HG03460 (cell line): Measurements from ENCODE around the gene RAB27A.
"Not testable (repeated sequence)": the region's sequence is repeated elsewhere in the genome, so short reads cannot be mapped to it uniquely, and the experiment has no call there.

Experiments used
- ATAC-seq: cut with Tn5 transposase; IDR thresholded peaks from one replicate; pipeline ENCODE4 v1.9.1; 2021; ENCODE audit not compliant: unreplicated experiment

The RAB27A gene

DNA sequence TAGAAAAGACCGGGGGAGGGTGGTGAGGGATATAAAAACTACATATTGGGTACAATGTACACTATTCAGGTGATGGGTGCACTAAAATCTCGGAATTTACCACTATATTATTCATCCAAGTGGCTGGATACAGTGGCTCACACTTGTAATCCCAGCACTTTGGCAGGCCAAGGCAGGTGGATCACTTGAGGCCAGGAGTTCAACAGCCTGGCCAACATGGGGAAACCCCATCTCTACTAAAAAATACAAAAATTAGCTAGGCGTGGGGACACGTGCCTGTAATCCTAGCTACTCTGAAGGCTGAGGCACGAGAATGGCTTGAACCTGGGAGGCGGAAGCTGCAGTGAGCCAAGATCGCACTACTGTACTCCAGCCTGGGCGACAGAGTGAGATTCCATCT, 37.4 kb downstream of the RAB27A start:
- ATAC-seq = not testable (repeated sequence)

DNA sequence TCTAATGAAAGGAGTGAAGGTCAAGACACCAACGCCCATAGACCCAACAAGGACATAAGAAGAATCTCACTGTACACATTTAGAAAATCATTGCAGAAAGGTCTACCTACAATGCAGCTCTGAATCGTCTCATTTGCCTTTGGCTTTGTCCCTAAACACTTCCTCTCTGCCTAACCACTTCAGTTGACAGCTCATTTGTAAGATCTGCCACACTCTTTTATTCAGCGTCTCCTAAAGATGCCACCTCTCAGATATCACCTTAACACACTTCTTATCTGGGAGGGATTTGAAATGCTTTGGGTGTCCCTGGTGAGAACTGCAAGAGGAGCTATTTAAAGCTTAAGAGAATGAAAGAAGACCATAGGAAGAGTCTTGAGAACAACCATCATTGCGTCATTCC, 38.7 kb downstream of the RAB27A start:
- ATAC-seq = no peak

DNA sequence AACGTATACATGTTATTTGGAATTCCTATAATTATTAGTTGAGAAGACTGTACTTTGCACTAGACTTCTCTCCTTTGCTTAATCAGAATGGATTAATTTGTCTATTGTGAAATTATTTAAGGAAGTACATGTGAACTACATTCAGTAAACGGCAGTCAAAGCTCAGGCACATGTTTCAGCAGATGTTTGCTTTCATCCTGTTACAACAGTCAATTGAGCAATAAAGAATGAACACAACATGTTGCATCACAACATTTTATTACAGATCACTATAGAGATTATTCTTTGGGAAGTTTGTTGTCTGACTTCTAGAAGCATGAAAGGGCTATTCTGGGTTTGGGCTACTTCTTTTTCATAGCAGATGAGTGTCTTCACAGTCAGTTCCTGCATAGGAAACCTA, 39.2 kb downstream of the RAB27A start:
- no peak for ATAC-seq

DNA sequence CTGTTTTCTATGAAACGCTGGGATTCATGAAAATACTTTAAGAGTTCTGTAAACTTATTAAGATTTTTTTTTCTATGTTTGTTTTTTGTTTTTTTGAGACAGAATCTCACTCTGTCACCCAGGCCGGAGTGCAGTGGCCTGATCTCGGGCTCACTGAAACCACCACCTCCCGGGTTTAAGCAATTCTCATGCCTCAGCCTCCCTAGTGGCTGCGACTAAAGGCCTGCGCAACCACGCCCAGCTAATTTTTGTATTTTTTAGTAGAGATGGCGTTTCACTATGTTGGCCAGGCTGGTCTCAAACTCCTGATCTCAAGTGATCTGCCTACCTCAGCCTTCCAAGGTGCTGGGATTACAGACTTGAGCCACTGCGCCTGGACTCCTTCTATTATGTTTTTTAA, 39.7 kb downstream of the RAB27A start:
- not testable (repeated sequence) for ATAC-seq

DNA sequence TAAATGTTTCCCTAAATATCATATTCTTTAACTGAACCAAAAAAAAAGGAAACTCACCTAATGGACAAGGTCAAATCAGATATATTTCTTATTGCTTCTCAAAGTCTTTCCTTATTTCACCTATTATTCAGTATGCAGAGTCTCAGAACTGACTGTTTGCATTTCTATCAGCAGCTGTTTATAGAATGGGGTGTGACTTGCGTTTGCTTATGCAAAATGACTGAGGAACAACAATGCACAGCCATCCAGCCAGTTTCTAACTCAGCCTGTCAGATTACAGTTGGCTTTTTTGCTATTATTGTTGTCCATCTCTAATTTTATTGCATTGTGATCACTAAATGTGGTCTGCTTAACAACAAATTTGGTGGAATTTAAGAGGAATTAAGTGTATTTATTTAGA, 40.7 kb downstream of the RAB27A start:
- no peak for ATAC-seq

DNA sequence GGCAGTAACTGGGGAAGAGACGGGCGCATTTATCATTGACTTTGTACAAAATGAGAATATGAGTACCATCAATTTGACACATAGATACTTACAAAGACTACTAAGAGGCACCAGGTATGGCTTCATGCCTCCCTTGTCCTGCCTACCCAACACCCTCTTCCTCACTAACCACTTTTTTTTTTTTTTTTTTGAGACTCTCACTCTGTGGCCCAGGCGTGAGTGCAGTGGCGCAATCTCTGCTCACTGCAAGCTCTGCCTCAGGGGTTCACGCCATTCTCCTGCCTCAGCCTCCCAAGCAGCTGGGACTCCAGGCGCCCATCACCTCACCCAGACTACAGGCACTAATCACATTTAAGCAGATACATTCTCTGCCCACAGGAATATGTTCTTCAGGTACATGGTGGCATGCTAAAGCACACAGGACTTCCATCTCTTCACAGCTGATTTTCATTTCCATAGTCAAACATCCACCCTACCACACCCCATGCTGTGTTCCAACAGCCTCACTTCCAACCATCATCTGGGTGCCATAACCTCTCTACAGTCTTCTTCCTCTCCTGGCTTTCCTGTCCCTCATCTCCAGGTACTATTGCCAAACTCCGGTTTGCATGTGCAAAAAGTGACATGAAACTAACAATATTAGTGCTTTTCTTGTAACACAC, 41.7 kb downstream of the RAB27A start:
- ATAC-seq = no peak

DNA sequence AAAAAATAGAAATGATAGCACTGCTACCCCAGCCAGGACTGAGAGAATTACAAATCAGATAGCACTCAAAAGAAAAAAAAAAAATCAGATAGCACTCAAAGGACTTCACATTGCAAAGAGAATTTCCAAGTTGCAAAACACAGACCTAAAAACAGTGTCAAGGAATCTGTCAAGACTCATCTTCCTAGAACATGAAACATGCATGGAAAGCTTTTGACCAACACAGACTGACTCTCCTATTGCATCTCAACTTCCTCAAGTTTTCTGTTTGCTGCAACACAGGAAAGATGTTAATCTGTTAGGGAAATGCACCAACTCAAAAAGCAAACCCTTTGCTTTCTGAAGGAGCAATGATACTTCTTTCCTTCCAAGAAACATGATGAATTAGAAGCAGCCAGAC, 42.3 kb downstream of the RAB27A start:
- no peak for ATAC-seq

DNA sequence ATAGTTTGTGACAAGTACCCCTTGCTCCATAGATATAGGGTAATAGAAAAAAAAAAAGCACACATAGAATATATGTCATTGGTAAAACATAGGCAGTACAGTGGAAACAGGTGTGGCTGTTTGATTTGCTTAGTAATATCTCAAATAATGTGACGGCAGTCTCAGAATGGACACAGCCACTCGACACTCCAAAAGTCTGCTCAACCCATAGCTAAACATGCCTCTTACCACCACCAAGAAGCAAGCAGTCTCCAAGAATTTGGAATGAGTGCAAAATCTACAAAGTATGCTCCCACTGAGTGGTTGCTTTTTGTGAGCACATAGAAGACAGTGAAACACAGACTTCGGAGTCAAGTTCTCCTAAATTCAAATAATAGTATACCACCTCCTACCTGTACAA, 43.0 kb downstream of the RAB27A start:
- no peak for ATAC-seq

DNA sequence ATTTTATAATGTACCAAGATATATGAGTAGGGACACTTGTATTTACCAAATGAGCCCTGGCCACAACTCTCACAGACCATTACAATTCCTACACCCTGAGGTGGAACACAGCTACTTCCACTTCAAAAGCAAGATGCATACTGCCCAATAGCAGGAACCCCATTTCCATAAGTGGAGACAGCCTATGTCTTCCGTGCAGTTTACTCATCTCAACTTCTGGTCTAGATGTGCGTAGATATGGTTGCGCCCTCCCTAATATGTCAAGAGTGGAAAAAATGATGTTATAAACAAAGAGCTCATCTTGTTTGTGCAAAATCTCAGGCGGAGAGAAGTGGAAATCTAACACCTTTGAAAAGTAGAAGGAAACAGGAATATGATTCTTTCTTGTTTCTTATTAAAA, 44.6 kb downstream of the RAB27A start:
- ATAC-seq = no peak

DNA sequence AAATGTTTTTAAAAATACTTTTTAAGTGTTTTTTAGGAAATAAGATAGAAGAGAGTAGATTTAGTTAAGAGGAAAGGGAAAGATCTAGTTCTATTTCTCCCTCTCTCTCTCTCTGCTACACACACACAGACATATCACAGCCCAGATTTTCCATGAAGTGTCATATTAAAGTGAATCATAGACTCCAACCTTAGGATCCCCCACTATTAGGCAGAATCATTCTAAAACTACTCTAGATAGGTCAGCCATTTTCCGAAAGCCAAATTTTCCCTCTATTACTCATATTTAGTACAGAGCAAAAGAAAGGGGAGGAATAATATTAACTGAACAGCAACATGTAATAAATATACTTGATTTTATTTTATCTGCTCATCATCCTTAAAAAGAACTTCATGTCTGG, 47.7 kb downstream of the RAB27A start:
- no peak for ATAC-seq

DNA sequence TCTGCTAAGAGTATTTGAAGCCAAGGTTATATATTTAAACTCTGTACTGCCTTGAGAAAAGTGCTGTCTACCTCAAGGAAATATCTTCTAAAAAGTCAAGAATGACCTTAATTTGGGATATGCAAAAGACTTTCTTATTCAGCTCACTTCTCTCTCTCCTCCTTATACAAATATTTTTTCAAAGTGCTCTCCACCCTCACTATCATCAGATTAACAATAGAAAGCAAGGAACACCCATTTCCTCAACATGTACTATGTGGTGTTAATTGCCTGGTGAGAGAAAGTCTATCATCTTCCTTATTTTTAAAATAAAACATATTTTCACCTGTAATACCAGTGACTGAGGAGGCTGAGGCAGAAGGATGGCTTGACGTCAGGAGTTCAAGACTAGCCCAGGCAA, 48.4 kb downstream of the RAB27A start:
- no peak for ATAC-seq

DNA sequence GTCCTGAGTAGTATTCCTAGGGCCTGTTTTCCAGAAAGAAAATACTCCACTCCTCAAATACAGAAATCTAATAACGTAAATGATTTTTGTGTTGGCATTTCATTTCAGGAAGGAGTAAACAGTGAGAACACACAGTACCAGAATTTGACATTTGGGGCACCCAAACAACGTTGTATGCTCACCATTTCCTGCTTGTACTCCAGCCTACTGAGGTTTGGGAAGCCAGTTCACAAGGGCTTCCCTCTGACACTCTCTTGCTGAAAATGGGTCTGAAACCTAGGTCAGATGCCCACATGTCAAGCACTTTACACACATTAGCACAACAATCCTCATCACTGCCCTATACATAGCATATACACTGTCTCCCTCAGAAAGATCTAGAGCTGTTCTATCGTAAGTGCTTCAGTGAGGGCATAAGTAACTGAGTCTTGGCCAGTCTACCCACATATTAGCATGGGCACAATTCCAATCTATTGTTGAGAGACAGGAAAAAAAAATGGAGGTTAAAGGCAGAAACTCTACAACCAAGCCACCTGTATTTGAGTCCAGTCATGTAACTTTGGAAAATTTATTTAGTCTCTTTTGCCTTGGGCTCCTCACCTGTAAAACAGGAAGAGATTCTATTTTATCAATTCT, 49.4 kb downstream of the RAB27A start:
- no peak for ATAC-seq

DNA sequence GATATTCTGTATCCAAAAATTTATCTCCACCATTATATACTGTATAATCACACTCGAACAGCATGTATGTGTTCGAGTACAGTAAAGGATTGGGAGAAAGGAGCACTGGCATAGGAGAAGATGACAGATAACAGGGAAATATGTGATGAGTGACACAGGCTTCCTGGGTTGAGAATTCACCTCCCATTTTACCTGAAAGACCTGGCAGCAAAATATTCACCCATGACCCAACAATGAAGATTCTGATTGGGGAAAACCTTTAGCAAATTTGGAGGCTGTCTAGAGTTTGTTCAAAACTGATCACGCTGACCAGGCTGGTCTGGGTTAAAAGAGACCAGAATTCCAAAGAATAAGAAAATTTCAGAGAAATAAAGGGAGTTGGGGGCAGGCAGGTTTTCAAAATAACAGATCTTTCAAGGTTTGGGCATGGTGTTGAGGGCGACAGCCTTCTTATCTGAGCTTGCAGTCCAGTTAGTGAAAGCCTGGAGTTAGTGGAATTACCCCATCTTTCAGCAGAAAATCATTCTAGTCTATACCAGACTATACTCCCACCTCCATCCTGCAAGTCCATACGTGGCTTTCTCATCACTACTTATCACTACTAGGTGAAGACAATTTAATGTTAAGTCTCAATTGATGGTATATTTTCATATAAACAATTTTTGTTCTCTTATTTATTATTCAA, 50.0 kb downstream of the RAB27A start:
- no peak for ATAC-seq

DNA sequence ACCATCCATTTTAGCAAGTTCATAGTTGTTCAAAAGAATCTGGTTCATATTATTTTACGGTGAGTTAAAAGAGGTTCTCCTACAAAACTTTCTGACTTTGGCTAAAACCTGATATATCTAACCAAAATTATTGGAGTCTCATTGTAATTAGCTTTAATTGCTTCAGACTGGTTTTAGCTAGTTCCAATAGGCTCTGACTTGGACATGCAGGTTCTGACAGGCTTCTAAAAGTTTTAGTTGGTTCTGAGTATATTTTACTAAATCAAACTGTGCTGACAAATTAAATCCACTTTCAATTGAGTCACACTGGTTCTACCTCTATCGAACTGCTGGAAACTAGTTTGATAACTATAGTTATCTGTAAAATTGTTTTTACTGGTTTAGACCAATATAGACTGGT, 50.7 kb downstream of the RAB27A start:
- ATAC-seq = no peak

DNA sequence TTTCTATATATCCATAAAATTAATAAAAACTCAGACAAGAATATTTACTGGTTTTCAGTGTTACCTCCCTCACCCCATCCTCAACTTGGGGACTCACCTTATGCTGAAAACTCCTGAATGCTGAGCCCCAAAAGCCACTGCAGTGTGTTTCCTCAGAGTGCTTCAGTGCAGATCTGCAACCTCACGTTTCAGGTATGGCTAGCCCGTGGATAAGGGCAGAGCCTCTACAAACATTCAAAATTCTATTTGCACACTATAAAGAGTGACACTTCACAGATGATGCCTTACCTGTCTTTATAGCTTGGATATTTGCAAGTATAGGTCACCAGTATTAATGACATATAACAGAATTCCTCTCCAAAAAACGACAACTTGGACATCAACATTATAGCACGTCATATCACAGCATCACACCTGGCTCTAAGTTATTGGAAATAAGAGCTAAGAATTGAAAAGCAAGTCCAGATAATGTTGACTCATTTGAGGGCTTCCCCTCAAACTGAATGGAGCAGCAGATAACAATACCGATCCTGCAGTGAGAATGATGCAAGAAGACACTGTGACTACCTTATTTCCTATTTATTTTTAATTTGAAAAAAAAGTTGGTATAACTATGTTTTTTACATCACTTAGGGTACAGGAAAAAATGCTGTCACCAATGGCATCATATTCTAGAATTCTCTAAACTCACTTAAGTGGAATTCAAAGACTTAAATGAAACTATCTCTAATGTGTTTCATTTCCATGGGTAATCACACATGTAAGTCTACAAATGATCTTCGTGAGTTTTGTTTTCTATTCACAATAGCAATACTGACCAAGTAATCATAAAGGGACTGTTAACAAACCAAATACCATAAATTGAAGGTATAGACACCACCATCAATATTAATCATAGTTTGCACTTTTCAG, 52.1 kb downstream of the RAB27A start:
- no peak for ATAC-seq

DNA sequence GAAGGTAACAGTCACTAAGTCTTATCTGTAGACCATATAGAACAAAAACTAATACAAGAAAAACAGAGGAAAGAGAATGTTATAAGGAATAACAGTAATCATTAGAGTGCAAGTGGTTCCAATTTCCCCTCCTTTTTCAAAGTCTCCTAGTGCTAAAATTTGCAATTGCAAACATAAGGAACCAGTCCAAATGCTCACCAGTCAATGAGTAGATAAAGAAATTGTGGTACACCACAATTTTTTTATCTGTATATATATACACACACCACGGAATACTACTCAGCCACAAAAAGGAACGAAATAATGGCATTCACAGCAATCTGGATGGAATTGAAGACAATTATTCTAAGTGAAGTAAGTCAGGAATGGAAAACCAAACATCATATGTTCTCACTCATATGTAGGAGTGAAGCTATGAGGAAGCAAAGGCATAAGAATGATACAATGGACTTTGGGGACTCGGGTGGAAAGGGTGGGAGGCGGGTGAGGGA, 54.0 kb downstream of the RAB27A start:
- no peak for ATAC-seq

DNA sequence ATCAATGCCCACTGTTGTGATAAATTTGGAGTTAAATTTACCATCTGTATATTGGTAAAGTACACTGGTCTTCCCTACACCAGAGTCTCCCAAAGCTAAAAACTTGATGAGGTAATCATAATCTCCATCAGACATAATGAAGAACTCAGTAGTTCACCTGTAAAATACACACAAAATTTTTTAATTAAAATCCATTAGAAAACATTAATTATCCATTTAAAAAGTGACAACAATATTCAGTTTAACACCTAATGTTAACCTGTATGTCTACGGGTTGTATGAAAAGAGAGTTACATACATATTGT, 54.9 kb downstream of the RAB27A start:
- ATAC-seq = no peak

DNA sequence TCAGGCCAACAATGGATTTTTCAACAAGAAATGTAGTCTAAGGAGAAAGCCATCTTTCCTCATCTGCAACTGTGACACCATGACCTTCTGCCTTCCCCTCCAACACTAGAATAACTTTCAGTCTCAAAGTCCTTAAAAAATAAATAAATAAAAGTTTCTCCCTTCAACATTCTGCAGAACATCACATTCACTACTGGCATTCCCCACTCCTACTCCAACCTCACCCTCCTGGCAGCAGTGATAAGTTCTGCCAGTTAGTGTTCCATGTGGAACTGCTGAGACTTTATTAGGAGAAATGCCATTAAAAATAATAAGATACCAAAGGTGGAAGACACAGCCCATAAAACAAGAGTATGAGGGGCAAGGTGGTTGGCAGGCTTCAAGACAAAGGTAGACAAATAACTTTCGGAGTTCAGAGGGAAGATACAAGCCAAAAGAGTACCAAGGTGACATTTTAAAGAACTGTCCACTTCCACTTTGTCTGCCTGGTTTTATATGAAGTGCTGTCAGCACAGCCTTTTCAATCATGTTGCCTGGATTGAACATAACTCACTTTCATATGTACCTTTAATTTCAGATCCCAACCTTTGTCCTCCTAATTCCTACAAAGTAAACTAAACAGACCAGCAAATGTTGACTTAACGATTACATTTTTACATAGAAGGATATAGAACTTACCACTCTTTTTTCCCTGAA, 55.4 kb downstream of the RAB27A start:
- ATAC-seq = no peak

DNA sequence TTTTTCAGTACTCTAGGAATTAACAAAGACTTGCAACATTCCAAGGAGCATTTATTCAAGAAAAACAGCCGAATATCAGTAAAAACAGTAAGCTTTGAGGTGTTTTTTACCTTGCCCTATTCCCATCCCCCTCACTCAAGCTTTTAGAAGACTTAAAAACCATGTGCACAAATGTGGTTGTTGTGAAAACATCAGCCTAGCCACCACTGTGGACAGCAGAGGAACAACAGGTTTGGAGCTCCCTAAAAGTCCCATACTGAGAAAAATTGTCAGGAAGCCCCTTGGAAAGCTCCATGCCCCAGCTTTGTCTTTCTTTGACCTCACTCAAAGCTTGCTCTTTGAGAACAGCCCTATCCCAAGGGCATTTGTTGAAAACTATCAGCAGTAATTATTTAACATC, 58.2 kb downstream of the RAB27A start:
- no peak for ATAC-seq

DNA sequence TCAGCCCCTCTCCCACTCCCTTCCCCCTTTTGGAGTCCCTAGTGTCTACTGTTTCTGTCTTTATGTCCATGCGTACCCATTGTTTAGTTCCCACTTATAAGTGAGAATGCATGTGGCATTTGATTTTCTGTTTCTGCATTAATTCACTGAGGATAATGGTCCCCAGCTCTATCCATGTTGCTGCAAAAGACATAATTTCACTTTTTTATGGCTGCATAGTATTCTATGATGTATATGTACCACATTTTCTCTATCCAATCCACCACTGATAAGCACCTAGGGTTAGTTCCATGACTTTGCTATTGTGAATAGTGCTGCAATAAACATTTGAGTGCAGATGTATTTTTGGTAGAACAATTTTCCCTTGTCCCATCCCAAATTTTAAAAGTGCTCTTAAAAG, 58.7 kb downstream of the RAB27A start:
- no peak for ATAC-seq
